Activated naive CD8-positive, alpha-beta T cell treated with anti-CD3 and anti-CD28 coated beads for 36 hours (primary cell): ENCODE results near the gene MYEOV. TPM values are rescaled to one million over a fixed set of nuclear protein-coding genes. Genes with fewer than 3 reads are reported as not detected.

Experiments used
- DNase-seq: peaks from one replicate; pipeline ENCODE4 v3.0.0; 2021
- H3K27ac Mint-ChIP-seq: one replicate; pipeline ENCODE4 v1.8.0; 2022; ENCODE audit warnings: mild to moderate bottlenecking, moderate library complexity, mixed read lengths
- H3K27me3 Mint-ChIP-seq: one replicate; pipeline ENCODE4 v1.8.0; 2022; ENCODE audit warnings: mild to moderate bottlenecking, mixed read lengths
- H3K36me3 Mint-ChIP-seq: one replicate; pipeline ENCODE4 v1.8.0; 2021; ENCODE audit warnings: mild to moderate bottlenecking, mixed read lengths
- H3K4me1 Mint-ChIP-seq: one replicate; pipeline ENCODE4 v1.8.0; 2021; ENCODE audit warnings: mixed read lengths
- H3K4me3 Mint-ChIP-seq: one replicate; pipeline ENCODE4 v1.8.0; 2022; ENCODE audit warnings: mild to moderate bottlenecking, moderate library complexity, mixed read lengths
- H3K9me3 Mint-ChIP-seq: one replicate; pipeline ENCODE4 v1.8.0; 2022; ENCODE audit warnings: mixed read lengths
- total RNA-seq, 2 experiments: library from RNA; stranded (reverse); gene quantifications; one replicate each; pipeline ENCODE4 v1.2.3, GENCODE V29; 2021

Gene MYEOV
- not detected for total RNA-seq

- Mint-ChIP-seq H3K4me1 (peaks cover 34% of the 10 kb centered on the region), H3K27me3 (no peaks in the 10 kb centered on the region), H3K9me3 (no peaks in the 10 kb centered on the region), H3K4me3 (no peak within 1 kb of the TSS), H3K27ac (no peak within 1 kb of the TSS), H3K36me3 (no peaks in the 10 kb centered on the region)
- DNase-seq: peak; percentile 57
These were observed at the start of gene MYEOV for GRCh38 chr11:69293819-69294505. MYEOV (plus strand) TSS chr11:69294155; CDS start chr11:69295355, 1,200 bp downstream.

GRCh38 chr11:69244266-69244665 lies 49.7 kb upstream of the MYEOV start:
- Mint-ChIP-seq H3K27ac (no peak overlapping the region), H3K36me3 (peaks cover 2% of the 10 kb centered on the region), H3K9me3 (peaks cover 3% of the 10 kb centered on the region), H3K4me3 (no peak overlapping the region), H3K27me3 (no peaks in the 10 kb centered on the region), H3K4me1 (peaks cover 16% of the 10 kb centered on the region)
- no peak for DNase-seq

- Mint-ChIP-seq H3K4me1 (peaks cover 11% of the 10 kb centered on the region), H3K9me3 (peaks cover 3% of the 10 kb centered on the region), H3K27ac (no peak overlapping the region), H3K4me3 (no peak overlapping the region), H3K36me3 (peaks cover 2% of the 10 kb centered on the region), H3K27me3 (no peaks in the 10 kb centered on the region)
- no peak for DNase-seq
These were observed 48.9 kb upstream of the MYEOV start for GRCh38 chr11:69245041-69245440.

GRCh38 chr11:69245491-69246345 lies 48.2 kb upstream of the MYEOV start:
- DNase-seq: no peak
- Mint-ChIP-seq H3K27me3 (no peaks in the 10 kb centered on the region), H3K9me3 (peaks cover 3% of the 10 kb centered on the region), H3K4me3 (no peak overlapping the region), H3K27ac (no peak overlapping the region), H3K36me3 (peaks cover 2% of the 10 kb centered on the region), H3K4me1 (peaks cover 11% of the 10 kb centered on the region)

- Mint-ChIP-seq H3K36me3 (no peaks in the 10 kb centered on the region), H3K27me3 (no peaks in the 10 kb centered on the region), H3K4me1 (peaks cover 3% of the 10 kb centered on the region), H3K4me3 (no peak overlapping the region), H3K27ac (no peak overlapping the region), H3K9me3 (peaks cover 5% of the 10 kb centered on the region)
- no peak for DNase-seq
These were observed 44.4 kb upstream of the MYEOV start for GRCh38 chr11:69249311-69250185.

GRCh38 chr11:69250186-69251056 lies 43.5 kb upstream of the MYEOV start:
- no peak for DNase-seq
- Mint-ChIP-seq H3K27me3 (peaks cover 4% of the 10 kb centered on the region), H3K4me1 (peaks cover 3% of the 10 kb centered on the region), H3K27ac (no peak overlapping the region), H3K4me3 (no peak overlapping the region), H3K36me3 (no peaks in the 10 kb centered on the region), H3K9me3 (peaks cover 5% of the 10 kb centered on the region)

GRCh38 chr11:69251057-69251393 lies 42.9 kb upstream of the MYEOV start:
- DNase-seq: no peak
- Mint-ChIP-seq H3K27ac (no peak overlapping the region), H3K4me1 (peaks cover 3% of the 10 kb centered on the region), H3K27me3 (peaks cover 4% of the 10 kb centered on the region), H3K9me3 (peaks cover 9% of the 10 kb centered on the region), H3K36me3 (no peaks in the 10 kb centered on the region), H3K4me3 (no peak overlapping the region)

- no peak for DNase-seq
- Mint-ChIP-seq H3K27ac (no peak overlapping the region), H3K36me3 (no peaks in the 10 kb centered on the region), H3K27me3 (peaks cover 4% of the 10 kb centered on the region), H3K4me3 (no peak overlapping the region), H3K9me3 (peaks cover 11% of the 10 kb centered on the region), H3K4me1 (peaks cover 3% of the 10 kb centered on the region)
These were observed 42.1 kb upstream of the MYEOV start for GRCh38 chr11:69251639-69252489.

GRCh38 chr11:69252490-69252837 lies 41.5 kb upstream of the MYEOV start:
- H3K9me3 Mint-ChIP-seq: peaks cover 11% of the 10 kb centered on the region
- DNase-seq: no peak
- H3K4me1 Mint-ChIP-seq: peaks cover 3% of the 10 kb centered on the region
- H3K27me3 Mint-ChIP-seq: peaks cover 4% of the 10 kb centered on the region
- H3K27ac Mint-ChIP-seq: no peak overlapping the region
- H3K4me3 Mint-ChIP-seq: no peak overlapping the region
- no peaks in the 10 kb centered on the region for H3K36me3 Mint-ChIP-seq

- H3K9me3 Mint-ChIP-seq: peaks cover 11% of the 10 kb centered on the region
- H3K27ac Mint-ChIP-seq: no peak overlapping the region
- H3K4me1 Mint-ChIP-seq: peaks cover 3% of the 10 kb centered on the region
- no peak for DNase-seq
- no peak overlapping the region for H3K4me3 Mint-ChIP-seq
- no peaks in the 10 kb centered on the region for H3K36me3 Mint-ChIP-seq
- H3K27me3 Mint-ChIP-seq: peaks cover 4% of the 10 kb centered on the region
These were observed 40.9 kb upstream of the MYEOV start for GRCh38 chr11:69253028-69253427.

- Mint-ChIP-seq H3K27me3 (peaks cover 4% of the 10 kb centered on the region), H3K9me3 (peaks cover 11% of the 10 kb centered on the region), H3K27ac (no peak overlapping the region), H3K4me3 (no peak overlapping the region), H3K36me3 (no peaks in the 10 kb centered on the region), H3K4me1 (peaks cover 3% of the 10 kb centered on the region)
- DNase-seq: no peak
These were observed 36.8 kb upstream of the MYEOV start for GRCh38 chr11:69257134-69257533.

GRCh38 chr11:69257838-69258658 lies 35.9 kb upstream of the MYEOV start:
- Mint-ChIP-seq H3K4me1 (peaks cover 3% of the 10 kb centered on the region), H3K9me3 (peaks cover 10% of the 10 kb centered on the region), H3K4me3 (no peak overlapping the region), H3K27ac (no peak overlapping the region), H3K36me3 (no peaks in the 10 kb centered on the region), H3K27me3 (peaks cover 4% of the 10 kb centered on the region)
- no peak for DNase-seq

- H3K4me3 Mint-ChIP-seq: no peak overlapping the region
- no peaks in the 10 kb centered on the region for H3K4me1 Mint-ChIP-seq
- H3K9me3 Mint-ChIP-seq: peaks cover 6% of the 10 kb centered on the region
- no peak for DNase-seq
- peaks cover 2% of the 10 kb centered on the region for H3K36me3 Mint-ChIP-seq
- no peak overlapping the region for H3K27ac Mint-ChIP-seq
- H3K27me3 Mint-ChIP-seq: peaks cover 4% of the 10 kb centered on the region
These were observed 34.9 kb upstream of the MYEOV start for GRCh38 chr11:69259096-69259495.
